Brain microvascular endothelial cell (primary cell): Measurements from ENCODE around the gene QRFPR.
A peak's percentile ranks its signal among the peaks of the same experiment; 100 is the strongest.
"Not testable (repeated sequence)": the region's sequence is repeated elsewhere in the genome, so short reads cannot be mapped to it uniquely, and the experiment has no call there.

Experiments used
- DNase-seq: peaks from one replicate; pipeline ENCODE4 v3.0.0-alpha.2; 2020
- H3K27ac ChIP-seq: fragments of 250-450 bp; sonication (Bioruptor Pico); 2 replicates; pipeline ENCODE4 v1.5.1; 2020; ENCODE audit warnings: mild to moderate bottlenecking, moderate library complexity
- H3K27me3 ChIP-seq: fragments of 250-450 bp; sonication (Bioruptor Pico); replicated peaks from 2 replicates; pipeline ENCODE4 v1.5.1; 2020; ENCODE audit warnings: mild to moderate bottlenecking
- H3K36me3 ChIP-seq: fragments of 250-450 bp; sonication (Bioruptor Pico); replicated peaks from 2 replicates; pipeline ENCODE4 v1.5.1; 2020; ENCODE audit warnings: mild to moderate bottlenecking
- H3K4me3 ChIP-seq: 2 replicates; pipeline ENCODE4 v1.5.1; 2011; ENCODE audit warnings: low read depth, mild to moderate bottlenecking, control low read depth, low read length, moderate library complexity
- CTCF ChIP-seq: IDR thresholded peaks from 2 replicates; pipeline ENCODE4 v1.5.1; 2011; ENCODE audit warnings: low read depth, mild to moderate bottlenecking, moderate library complexity, low read length, control low read depth, inconsistent platforms; ENCODE audit errors: missing control alignments
- in situ Hi-C: cut with HindIII; loops from 2 replicates; pipeline ENCODE4 v1.10.0; 2017; ENCODE audit warnings: low sequenced_read_pairs, low pct_ligation_motif_present

The QRFPR gene

DNA sequence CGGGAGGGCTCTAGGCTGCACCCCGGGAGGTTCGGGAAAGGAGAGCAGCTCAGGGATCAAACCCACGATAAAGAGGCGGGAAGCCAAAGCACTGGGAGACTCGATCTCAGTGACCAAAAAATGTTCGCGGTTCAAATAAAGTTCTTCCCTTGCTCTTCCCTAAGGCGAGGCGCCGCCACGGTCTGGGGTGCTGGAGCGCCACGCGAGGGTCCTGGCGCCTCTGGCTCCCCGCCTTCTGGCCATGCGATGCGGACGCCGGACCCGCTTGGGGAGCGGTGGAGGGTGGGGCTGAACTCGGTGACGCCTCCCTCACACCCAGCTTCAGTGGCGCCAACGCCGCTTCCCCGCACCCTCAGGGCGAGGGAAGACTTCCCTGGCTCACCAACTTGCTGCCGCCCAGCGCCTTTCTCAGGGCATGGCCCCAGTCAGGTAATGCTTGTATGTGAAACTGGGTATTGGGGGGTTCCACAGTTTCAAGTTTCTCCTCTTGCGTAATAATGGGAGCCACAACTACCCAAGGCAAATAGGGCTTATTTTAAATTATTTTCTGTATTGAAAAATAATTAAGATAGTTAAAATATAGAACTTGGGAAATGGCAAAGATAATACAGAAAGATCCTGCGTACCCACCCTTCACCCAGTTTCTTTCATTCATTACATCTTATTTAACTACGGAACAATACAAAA lies at the start of gene QRFPR:
Gene QRFPR, minus strand, starts transcription at position 243 of the 687 bp plus-strand sequence. CDS start 371 bp downstream, outside the sequence.
- H3K36me3 ChIP-seq: no peaks in the 10 kb centered on the region
- no peak for DNase-seq
- TF ChIP-seq CTCF: no peak
- peaks cover 20% of the 10 kb centered on the region for H3K27me3 ChIP-seq
- in situ Hi-C loops: no loop called here
- peak within 1 kb of the TSS; percentile 52 for H3K4me3 ChIP-seq
- no peak within 1 kb of the TSS for H3K27ac ChIP-seq

DNA sequence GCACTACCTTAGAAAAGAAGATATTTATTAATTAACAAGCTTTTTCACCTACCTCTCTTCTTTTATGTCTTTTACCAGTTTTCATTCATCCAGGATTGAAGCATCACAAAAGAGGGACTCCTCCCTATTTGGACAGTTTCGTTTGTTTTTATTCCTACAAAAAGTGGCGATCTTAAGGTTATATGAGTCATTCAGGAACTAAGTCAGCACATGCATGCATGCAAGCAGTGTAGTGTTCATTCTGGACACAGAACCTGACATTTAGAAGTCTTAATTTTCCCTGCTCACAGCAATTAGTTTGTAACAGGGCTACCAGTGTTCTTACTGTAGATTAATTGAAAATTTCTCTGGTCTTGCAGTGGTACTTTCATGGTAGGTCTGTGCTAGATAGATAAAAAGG lies 47.9 kb upstream of the QRFPR start:
- Histone ChIP-seq H3K36me3 (no peaks in the 10 kb centered on the region), H3K4me3 (no peak overlapping the region), H3K27me3 (no peaks in the 10 kb centered on the region), H3K27ac (no peak overlapping the region)
- no peak for TF ChIP-seq CTCF
- in situ Hi-C loops: no loop called here
- DNase-seq: peak; percentile 13

DNA sequence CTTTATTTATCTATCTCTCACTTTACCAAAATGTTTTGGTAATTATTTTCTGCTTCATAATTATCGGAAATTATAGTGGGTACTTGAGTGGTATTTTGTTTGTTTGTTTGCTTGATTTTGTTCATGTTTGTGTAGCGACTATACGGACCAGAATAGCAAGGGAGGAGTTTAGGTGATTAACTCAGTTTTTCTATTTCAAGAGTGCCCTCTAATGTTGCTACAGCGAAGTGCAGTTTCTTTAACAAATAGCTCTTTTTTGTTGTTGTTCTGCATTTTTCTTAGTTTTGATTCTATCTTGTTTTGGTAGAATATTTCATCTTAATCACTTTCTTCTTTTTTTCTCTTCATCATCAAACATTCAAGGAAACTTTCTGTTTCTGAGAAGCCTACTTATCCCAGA lies 40.8 kb upstream of the QRFPR start:
- no peaks in the 10 kb centered on the region for H3K36me3 ChIP-seq
- peak; percentile 22 for TF ChIP-seq CTCF
- DNase-seq: no peak
- H3K27ac ChIP-seq: no peak overlapping the region
- H3K27me3 ChIP-seq: no peaks in the 10 kb centered on the region
- in situ Hi-C loops: no loop called here
- H3K4me3 ChIP-seq: no peak overlapping the region

- no peak for DNase-seq
- no peak for TF ChIP-seq CTCF
- Histone ChIP-seq H3K27ac (no peak overlapping the region), H3K36me3 (no peaks in the 10 kb centered on the region), H3K4me3 (no peak overlapping the region), H3K27me3 (no peaks in the 10 kb centered on the region)
- in situ Hi-C loops: no loop called here
These were observed 30.4 kb upstream of the QRFPR start for GRCh38 chr4:121411151-121411744.

DNA sequence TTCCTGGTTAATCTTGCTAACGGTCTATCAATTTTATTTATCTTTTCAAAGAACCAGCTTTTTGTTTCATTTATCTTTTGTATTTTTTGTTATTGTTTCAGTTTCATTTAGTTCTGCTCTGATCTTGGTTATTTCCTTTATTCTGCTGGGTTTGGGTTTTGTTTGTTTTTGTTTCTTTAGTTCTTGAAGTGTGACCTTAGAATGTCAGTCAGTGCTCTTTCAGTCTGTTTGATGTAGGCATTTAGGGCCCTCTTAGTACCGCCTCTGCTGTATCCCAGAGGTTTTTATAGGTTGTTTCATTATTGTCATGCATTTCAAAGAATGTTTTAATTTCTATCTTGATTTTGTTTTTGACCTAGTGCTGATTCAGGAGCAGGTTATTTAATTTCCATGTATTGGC lies 27.7 kb upstream of the QRFPR start:
- H3K27ac ChIP-seq, H3K4me3 ChIP-seq, in situ Hi-C loops, DNase-seq, H3K27me3 ChIP-seq, H3K36me3 ChIP-seq: not testable (repeated sequence)

GRCh38 chr4:121400632-121401031 lies 19.8 kb upstream of the QRFPR start:
- H3K27me3 ChIP-seq: no peaks in the 10 kb centered on the region
- no peak for TF ChIP-seq CTCF
- DNase-seq: no peak
- in situ Hi-C loops: no loop called here
- H3K36me3 ChIP-seq: no peaks in the 10 kb centered on the region
- no peak overlapping the region for H3K27ac ChIP-seq
- H3K4me3 ChIP-seq: no peak overlapping the region
